Small intestine (tissue), 7 donors: Measurements from ENCODE around the gene PARD3. TPM values are rescaled to one million over a fixed set of nuclear protein-coding genes. Genes with fewer than 3 reads are reported as not detected.
A peak's percentile ranks its signal among the peaks of the same experiment; 100 is the strongest.

Experiments
- DNase-seq, 2 donors: peaks; one replicate each; pipeline versions ENCODE4 v3.0.0 to v3.0.0-alpha.2; 2013
- FAIRE-seq: peaks from 2 replicates; lab custom pipeline; 2012; peaks lifted over from hg19 to GRCh38; lab: Jason Lieb, UNC
- H3K27ac ChIP-seq, 3 donors: one replicate each; pipeline ENCODE4 v1.5.1; 2013; ENCODE audit warnings: low read length in 2 of 3, mild to moderate bottlenecking in 2 of 3, control low read depth in 1 of 3, inconsistent platforms in 1 of 3, low read depth in 1 of 3, moderate library complexity in 1 of 3
- H3K27me3 ChIP-seq, 3 donors: one replicate each; pipeline ENCODE4 v1.6.1; 2013; ENCODE audit warnings: low read length in 3 of 3, inconsistent platforms in 1 of 3; ENCODE audit not compliant: control insufficient read depth in 3 of 3, insufficient read depth in 3 of 3
- H3K36me3 ChIP-seq, 3 donors: one replicate each; pipeline ENCODE4 v1.6.1; 2013; ENCODE audit warnings: low read length in 3 of 3, inconsistent platforms in 1 of 3, low read depth in 1 of 3, mild to moderate bottlenecking in 1 of 3, moderate library complexity in 1 of 3; ENCODE audit not compliant: control insufficient read depth in 3 of 3, insufficient read depth in 2 of 3
- H3K4me1 ChIP-seq, 3 donors: one replicate each; pipeline ENCODE4 v1.6.1; 2013; ENCODE audit warnings: low read length in 2 of 3, inconsistent platforms in 1 of 3, low read depth in 1 of 3, mild to moderate bottlenecking in 1 of 3, moderate library complexity in 1 of 3; ENCODE audit not compliant: control insufficient read depth in 3 of 3, insufficient read depth in 2 of 3
- H3K4me3 ChIP-seq, 3 donors: one replicate each; pipeline ENCODE4 v1.5.1; 2013; ENCODE audit warnings: low read length in 3 of 3, control low read depth in 1 of 3, inconsistent platforms in 1 of 3, low read depth in 1 of 3, mild to moderate bottlenecking in 1 of 3, moderate library complexity in 1 of 3
- H3K9me3 ChIP-seq, 2 donors: one replicate each; pipeline ENCODE4 v1.6.1; 2013; ENCODE audit warnings: low read depth in 1 of 2, low read length in 1 of 2; ENCODE audit not compliant: control insufficient read depth in 2 of 2, insufficient read depth in 1 of 2
- WGBS, 3 donors: extraction: QIAGEN DNeasy Blood & Tissue Kit; methylation state at CpG; one replicate each; pipeline ENCODE4 v1.1.7; 2013; 5-methylcytosine and 5-hydroxymethylcytosine counted together
- polyA plus RNA-seq, 4 donors: library from polyadenylated mRNA; stranded (reverse) in 3 of 4; unstranded in 1 of 4; fragments of 200-250 nt in 3 of 4; fragments of 120-200 nt in 1 of 4; gene quantifications; one replicate each; pipeline versions ENCODE4 v1.2.1 to v1.2.3, GENCODE V29; 2013
- donor health status: healthy with polysubstance abuse.
- donor health status: control.
- donor health status: control.
- donor health status: Bipolar disorder and iron deficiency.
- donor health status: healthy.

Gene PARD3
- polyA plus RNA-seq, 4 donors: 14.3 to 24.3 (median 15.5) TPM

- H3K4me3 ChIP-seq: no peak overlapping the region
- peak in 1 of 2 donors; percentile 13 for DNase-seq
- H3K9me3 ChIP-seq: no peaks in the 10 kb centered on the region
- 74 to 78% (median 77%) methylated on average over 7 of the region's 7 CpGs for WGBS, 3 donors
- no peaks in the 10 kb centered on the region for H3K27me3 ChIP-seq
- peaks cover 0 to 5% (median 0%) of the 10 kb centered on the region in 3 donors for H3K4me1 ChIP-seq
- no peak overlapping the region for H3K27ac ChIP-seq
- H3K36me3 ChIP-seq: no peaks in the 10 kb centered on the region
- FAIRE-seq: no peak
Observed at GRCh38 chr10:34473174-34474008, 341.7 kb downstream of the PARD3 start.

GRCh38 chr10:34470307-34470706, 344.8 kb downstream of the PARD3 start:
- no peak for FAIRE-seq
- Histone ChIP-seq H3K4me3 (no peak overlapping the region), H3K27me3 (no peaks in the 10 kb centered on the region), H3K9me3 (no peaks in the 10 kb centered on the region), H3K36me3 (peaks cover 0 to 2% (median 0%) of the 10 kb centered on the region in 3 donors), H3K27ac (no peak overlapping the region), H3K4me1 (no peaks in the 10 kb centered on the region)
- DNase-seq: peak in 1 of 2 donors; percentile 16
- WGBS, 3 donors: 87 to 91% (median 89%) methylated on average over 5 of the region's 5 CpGs

GRCh38 chr10:34469446-34469845, 345.6 kb downstream of the PARD3 start:
- Histone ChIP-seq H3K27me3 (no peaks in the 10 kb centered on the region), H3K36me3 (peaks cover 0 to 2% (median 0%) of the 10 kb centered on the region in 3 donors), H3K4me3 (no peak overlapping the region), H3K9me3 (no peaks in the 10 kb centered on the region), H3K4me1 (no peaks in the 10 kb centered on the region), H3K27ac (no peak overlapping the region)
- DNase-seq (no peak), FAIRE-seq (no peak)
- WGBS, 3 donors: 82 to 89% (median 85%) methylated on average over 2 of the region's 2 CpGs

GRCh38 chr10:34467902-34468301, 347.2 kb downstream of the PARD3 start:
- Histone ChIP-seq H3K4me1 (no peaks in the 10 kb centered on the region), H3K9me3 (no peaks in the 10 kb centered on the region), H3K36me3 (peaks cover 0 to 2% (median 0%) of the 10 kb centered on the region in 3 donors), H3K27me3 (no peaks in the 10 kb centered on the region), H3K4me3 (no peak overlapping the region), H3K27ac (no peak overlapping the region)
- no peak for FAIRE-seq
- DNase-seq: no peak
- 84 to 93% (median 85%) methylated on average over 2 of the region's 2 CpGs for WGBS, 3 donors

- Histone ChIP-seq H3K27me3 (no peaks in the 10 kb centered on the region), H3K36me3 (peaks cover 0 to 2% (median 0%) of the 10 kb centered on the region in 3 donors), H3K9me3 (no peaks in the 10 kb centered on the region), H3K4me1 (no peaks in the 10 kb centered on the region), H3K27ac (no peak overlapping the region), H3K4me3 (no peak overlapping the region)
- FAIRE-seq (no peak), DNase-seq (no peak)
- 83 to 93% (median 92%) methylated on average over 3 of the region's 3 CpGs for WGBS, 3 donors
Observed at GRCh38 chr10:34467364-34467763, 347.7 kb downstream of the PARD3 start.

- 77 to 88% (median 81%) methylated on average over 3 of the region's 3 CpGs for WGBS, 3 donors
- FAIRE-seq: no peak
Observed at GRCh38 chr10:34465678-34466077, 349.4 kb downstream of the PARD3 start.

GRCh38 chr10:34464591-34464990, 350.5 kb downstream of the PARD3 start:
- Histone ChIP-seq H3K4me1 (no peaks in the 10 kb centered on the region), H3K27ac (no peak overlapping the region), H3K36me3 (peaks cover 0 to 2% (median 0%) of the 10 kb centered on the region in 3 donors), H3K4me3 (no peak overlapping the region), H3K9me3 (no peaks in the 10 kb centered on the region), H3K27me3 (no peaks in the 10 kb centered on the region)
- DNase-seq (no peak), FAIRE-seq (no peak)

More at GRCh38 chr10:34465678-34466077, 349.4 kb downstream of the PARD3 start:
- Histone ChIP-seq H3K36me3 (peaks cover 0 to 2% (median 0%) of the 10 kb centered on the region in 3 donors), H3K27me3 (no peaks in the 10 kb centered on the region), H3K4me1 (no peaks in the 10 kb centered on the region), H3K27ac (no peak overlapping the region), H3K4me3 (no peak overlapping the region), H3K9me3 (no peaks in the 10 kb centered on the region)
- no peak for DNase-seq

GRCh38 chr10:34464000-34464399, 351.1 kb downstream of the PARD3 start:
- 85 to 88% (median 88%) methylated on average over 3 of the region's 3 CpGs for WGBS, 3 donors

More at GRCh38 chr10:34464000-34464399, 351.1 kb downstream of the PARD3 start:
- Histone ChIP-seq H3K36me3 (peaks cover 0 to 2% (median 0%) of the 10 kb centered on the region in 3 donors), H3K27me3 (no peaks in the 10 kb centered on the region), H3K27ac (no peak overlapping the region), H3K4me3 (no peak overlapping the region), H3K9me3 (no peaks in the 10 kb centered on the region), H3K4me1 (no peaks in the 10 kb centered on the region)
- DNase-seq (no peak), FAIRE-seq (no peak)
